ENCODE results near the gene NINL. TPM values are rescaled to one million over a fixed set of nuclear protein-coding genes. Genes with fewer than 3 reads are reported as not detected.

NINL gene
- total and polyA plus RNA-seq, 2 of the 8 experiments (the other 6 are each of a cell fraction or from before 2014, with no cell fraction given), result 15.3 to 30.0 TPM

DNA sequence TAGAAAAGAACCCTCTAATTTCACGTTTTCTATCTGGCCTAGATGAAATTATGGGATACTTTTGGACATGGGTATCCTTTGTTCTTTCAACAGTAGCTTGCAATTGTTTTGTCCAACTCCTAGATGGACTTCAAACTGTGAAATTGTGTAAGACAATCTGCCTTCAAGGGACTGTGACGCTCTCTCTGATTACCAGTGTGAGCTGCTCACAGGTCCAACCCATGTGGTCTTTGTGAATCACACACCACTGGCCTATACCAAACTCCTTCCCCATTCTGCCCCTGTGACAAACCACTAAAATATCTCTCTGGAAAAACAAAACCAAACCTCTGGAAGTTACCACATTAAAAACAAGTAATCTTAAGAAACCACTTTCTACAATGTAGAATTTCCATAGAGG lies 59.5 kb downstream of the NINL start (continued):
- TF ChIP-seq KDM4A (IDR thresholded peaks at IDR 0.05; ENCODE audit: low read depth, low read length, severe bottlenecking) (no peak), RAD21 (IDR thresholded peaks at IDR 0.05 in 1 of 2, conservative IDR thresholded peaks at IDR 0.05 in 1 of 2; ENCODE audit: low read depth in 2 of 2, low read length in 2 of 2) (no peak), CBX8 (IDR thresholded peaks at IDR 0.05; ENCODE audit: borderline replicate concordance, low read depth, low read length) (no peak), SP4 (IDR thresholded peaks at IDR 0.05; ENCODE audit: low read length) (no peak), GABPA (IDR thresholded peaks at IDR 0.05; ENCODE audit: borderline replicate concordance, insufficient read depth, low read length) (no peak)
- TF ChIP-seq, protein P1, sequence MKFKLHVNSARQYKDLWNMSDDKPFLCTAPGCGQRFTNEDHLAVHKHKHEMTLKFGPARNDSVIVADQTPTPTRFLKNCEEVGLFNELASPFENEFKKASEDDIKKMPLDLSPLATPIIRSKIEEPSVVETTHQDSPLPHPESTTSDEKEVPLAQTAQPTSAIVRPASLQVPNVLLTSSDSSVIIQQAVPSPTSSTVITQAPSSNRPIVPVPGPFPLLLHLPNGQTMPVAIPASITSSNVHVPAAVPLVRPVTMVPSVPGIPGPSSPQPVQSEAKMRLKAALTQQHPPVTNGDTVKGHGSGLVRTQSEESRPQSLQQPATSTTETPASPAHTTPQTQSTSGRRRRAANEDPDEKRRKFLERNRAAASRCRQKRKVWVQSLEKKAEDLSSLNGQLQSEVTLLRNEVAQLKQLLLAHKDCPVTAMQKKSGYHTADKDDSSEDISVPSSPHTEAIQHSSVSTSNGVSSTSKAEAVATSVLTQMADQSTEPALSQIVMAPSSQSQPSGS (IDR thresholded peaks at IDR 0.05; ENCODE audit: low read length), result no peak
